Ovary (tissue), 3 donors: ENCODE data around the gene QSOX1.

Experiments
- EP300 ChIP-seq: sonication (generic); formaldehyde crosslinking; IDR thresholded peaks from one replicate; pipeline ENCODE4 v1.6.1; 2017; ENCODE audit warnings: antibody characterized with exemption
- POLR2A ChIP-seq: fragments of 450-650 bp; IDR thresholded peaks from one replicate; pipeline ENCODE4 v1.6.1; 2017; ENCODE audit warnings: antibody characterized with exemption, mild to moderate bottlenecking, moderate library complexity
- TF ChIP-seq, protein P1 (sequence below), 3 donors: fragments of 450-650 bp in 2 of 3; fragments of 200-600 bp in 1 of 3; IDR thresholded peaks; one replicate each; pipeline versions ENCODE4 v1.5.1 to v1.8.0; 2016 to 2022; ENCODE audit warnings: antibody characterized with exemption in 3 of 3, mild to moderate bottlenecking in 1 of 3
- donor health status: DM: no; HTN: no; CAD: no.

DNA sequence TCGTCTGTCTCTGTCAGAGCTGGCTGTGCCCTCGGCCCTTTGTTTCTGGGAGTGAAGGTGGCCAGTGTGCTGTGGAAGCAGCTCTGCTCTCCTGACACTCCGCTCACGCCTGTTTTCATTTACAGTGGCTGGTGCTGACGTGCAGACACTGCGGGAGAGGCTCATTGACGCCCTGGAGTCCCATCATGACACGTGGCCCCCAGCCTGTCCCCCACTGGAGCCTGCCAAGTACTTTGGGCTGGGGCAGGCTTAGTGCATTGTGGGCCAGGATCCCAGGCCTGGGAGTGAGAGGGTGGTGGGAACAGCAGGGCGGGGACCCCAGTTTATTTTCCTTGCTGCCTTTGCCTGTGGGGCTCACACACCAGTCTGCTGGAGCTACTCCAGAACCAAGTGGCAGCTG is 21.1 kb downstream of the QSOX1 start:
- TF ChIP-seq, protein P1, sequence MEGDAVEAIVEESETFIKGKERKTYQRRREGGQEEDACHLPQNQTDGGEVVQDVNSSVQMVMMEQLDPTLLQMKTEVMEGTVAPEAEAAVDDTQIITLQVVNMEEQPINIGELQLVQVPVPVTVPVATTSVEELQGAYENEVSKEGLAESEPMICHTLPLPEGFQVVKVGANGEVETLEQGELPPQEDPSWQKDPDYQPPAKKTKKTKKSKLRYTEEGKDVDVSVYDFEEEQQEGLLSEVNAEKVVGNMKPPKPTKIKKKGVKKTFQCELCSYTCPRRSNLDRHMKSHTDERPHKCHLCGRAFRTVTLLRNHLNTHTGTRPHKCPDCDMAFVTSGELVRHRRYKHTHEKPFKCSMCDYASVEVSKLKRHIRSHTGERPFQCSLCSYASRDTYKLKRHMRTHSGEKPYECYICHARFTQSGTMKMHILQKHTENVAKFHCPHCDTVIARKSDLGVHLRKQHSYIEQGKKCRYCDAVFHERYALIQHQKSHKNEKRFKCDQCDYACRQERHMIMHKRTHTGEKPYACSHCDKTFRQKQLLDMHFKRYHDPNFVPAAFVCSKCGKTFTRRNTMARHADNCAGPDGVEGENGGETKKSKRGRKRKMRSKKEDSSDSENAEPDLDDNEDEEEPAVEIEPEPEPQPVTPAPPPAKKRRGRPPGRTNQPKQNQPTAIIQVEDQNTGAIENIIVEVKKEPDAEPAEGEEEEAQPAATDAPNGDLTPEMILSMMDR (IDR thresholded peaks at IDR 0.05), result no peak
- no peak for TF ChIP-seq EP300
- TF ChIP-seq POLR2A, result no peak
